Panc1 (cell line): ENCODE measurements around the gene PRPF31. TPM values are rescaled to one million over a fixed set of nuclear protein-coding genes. Genes with fewer than 3 reads are reported as not detected.

ENCODE experiments used
- ATAC-seq: fragments of 200-7000 bp; cut with Tn5 transposase; 2 replicates; pipeline ENCODE4 v1.9.1; 2020; ENCODE audit warnings: mild to moderate bottlenecking, moderate library complexity
- BruUV-seq: library from RNA; stranded (reverse); fragments of 400-500 nt; replicated peaks from 2 replicates; lab custom pipeline; 2021; lab: Mats Ljungman, UMichigan
- CTCF ChIA-PET: fragments of 300-600 bp; sonication (Branson Sonifier 250); formaldehyde crosslinking; loops from one replicate; lab custom pipeline; 2022; ENCODE audit warnings: antibody characterized with exemption; lab: Charles Lee
- POLR2A ChIA-PET: fragments of 300-600 bp; sonication (Branson Sonifier 250); formaldehyde crosslinking; loops from one replicate; lab custom pipeline; 2022; ENCODE audit warnings: antibody characterized with exemption; lab: Charles Lee
- DNase-seq: peaks from one replicate; pipeline ENCODE4 v3.0.0-alpha.2; 2010; ENCODE audit warnings: low read depth, low spot score
- H3K27ac ChIP-seq: 2 replicates; pipeline ENCODE4 v1.5.1; 2011; ENCODE audit warnings: mild to moderate bottlenecking, low read length, inconsistent platforms
- H3K27me3 ChIP-seq: fragments of 200-500 bp; sonication (Bioruptor generic); 2 replicates; pipeline ENCODE4 v1.6.0; 2014; ENCODE audit warnings: low read length, inconsistent platforms; ENCODE audit not compliant: control insufficient read depth, insufficient read depth
- H3K36me3 ChIP-seq: fragments of 200-500 bp; sonication (Bioruptor generic); 2 replicates; pipeline ENCODE4 v1.5.1; 2014; ENCODE audit warnings: inconsistent platforms, mild to moderate bottlenecking, low read length, moderate library complexity; ENCODE audit not compliant: control insufficient read depth, insufficient read depth
- H3K4me1 ChIP-seq: 2 replicates; pipeline ENCODE4 v1.5.1; 2011; ENCODE audit warnings: inconsistent platforms, mild to moderate bottlenecking, low read length, moderate library complexity; ENCODE audit not compliant: control insufficient read depth, insufficient read depth
- H3K4me3 ChIP-seq, 2 experiments: 2 replicates each; pipeline ENCODE4 v1.5.1; 2011 to 2012; ENCODE audit warnings: low read depth in 2 of 2, low read length in 2 of 2, mild to moderate bottlenecking in 2 of 2, inconsistent platforms in 1 of 2, moderate library complexity in 1 of 2
- H3K9me3 ChIP-seq: fragments of 200-500 bp; sonication (Bioruptor generic); 2 replicates; pipeline ENCODE4 v1.5.1; 2014; ENCODE audit warnings: low read depth, mild to moderate bottlenecking, inconsistent platforms, low read length, moderate library complexity; ENCODE audit not compliant: control insufficient read depth, insufficient read depth
- CTCF ChIP-seq: fragments of 450-650 bp; IDR thresholded peaks from 2 replicates; pipeline ENCODE4 v1.5.1; 2017; ENCODE audit warnings: mild to moderate bottlenecking
- POLR2AphosphoS5 ChIP-seq: IDR thresholded peaks from 2 replicates; pipeline ENCODE4 v1.6.1; 2012; ENCODE audit warnings: mild to moderate bottlenecking, low read depth, low read length, moderate library complexity
- REST ChIP-seq, 2 experiments: IDR thresholded peaks; 2 replicates each; pipeline ENCODE4 v1.6.1; 2011 to 2012; ENCODE audit warnings: low read depth in 2 of 2, control low read depth in 1 of 2, low read length in 1 of 2, mild to moderate bottlenecking in 1 of 2, moderate library complexity in 1 of 2; ENCODE audit not compliant: insufficient read depth in 1 of 2
- SIN3A ChIP-seq: IDR thresholded peaks from 2 replicates; pipeline ENCODE4 v1.6.1; 2012; ENCODE audit warnings: low read depth, mild to moderate bottlenecking, low read length, moderate library complexity, borderline replicate concordance; ENCODE audit not compliant: insufficient read depth
- TCF7L2 ChIP-seq: IDR thresholded peaks from 2 replicates; pipeline ENCODE4 v1.6.1; 2011; ENCODE audit warnings: mild to moderate bottlenecking, low read depth, low read length, inconsistent platforms
- in situ Hi-C: cut with HindIII; loops from 2 replicates; pipeline ENCODE4 v1.10.0; 2016; ENCODE audit warnings: low sequenced_read_pairs, low pct_unique_long_range_greater_than_20kb
- intact Hi-C: fragments of 100-400 bp; cut with micrococcal nuclease; formaldehyde crosslinking; loops from one replicate; pipeline ENCODE4 v1.10.0; 2022; ENCODE audit not compliant: unreplicated experiment
- total RNA-seq: library from RNA; stranded (reverse); gene quantifications from one replicate; pipeline ENCODE4 v1.2.1, GENCODE V29; 2021; ENCODE audit not compliant: unreplicated experiment

The PRPF31 gene
- total RNA-seq, 1 experiment from 2014 or later = 117 TPM

DNA sequence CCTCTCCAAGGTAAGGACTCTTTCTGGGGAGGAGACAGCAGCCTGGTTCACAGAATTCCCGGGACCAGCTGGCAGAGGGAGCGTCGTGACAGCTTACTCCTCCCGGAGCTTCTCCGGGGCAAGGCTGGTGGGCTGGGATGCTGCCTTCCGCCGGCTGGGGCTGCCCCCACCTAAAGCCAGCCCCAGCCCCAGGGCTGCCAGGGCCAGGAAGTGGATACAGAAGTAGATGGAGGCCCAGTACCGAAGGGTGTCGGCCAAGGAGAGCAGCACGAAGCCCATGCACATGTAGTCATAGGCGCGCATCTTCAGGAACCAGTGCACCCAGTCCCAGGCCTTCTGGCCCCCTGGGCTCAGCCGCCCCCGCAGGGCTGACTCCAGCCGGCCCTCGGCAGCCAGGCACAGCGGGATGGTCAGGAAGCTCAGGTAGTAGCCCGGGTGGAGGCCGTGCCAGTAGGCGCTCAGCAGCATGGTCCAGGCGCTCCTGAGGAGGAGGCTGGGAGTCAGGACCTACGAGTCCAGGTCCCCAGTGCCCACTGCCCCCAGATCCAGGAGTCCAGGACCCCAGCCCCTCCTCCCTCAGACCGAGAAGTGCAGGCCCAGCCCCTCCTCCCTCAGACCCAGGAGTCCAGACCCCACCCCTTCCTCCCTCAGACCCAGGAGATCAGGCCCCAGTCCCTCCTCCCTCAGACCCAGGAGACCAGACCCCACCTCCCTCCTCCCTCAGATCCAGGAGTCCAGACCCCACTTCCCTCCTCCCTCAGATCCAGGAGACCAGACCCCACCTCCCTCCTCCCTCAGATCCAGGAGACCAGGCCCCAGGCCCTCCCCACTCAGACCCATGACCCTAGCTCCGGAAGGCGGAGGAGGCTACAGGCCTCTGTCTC is 58.6 kb downstream of the PRPF31 start:
- H3K9me3 ChIP-seq = no peaks in the 10 kb centered on the region
- DNase-seq (no peak), ATAC-seq (peak; percentile 33)
- H3K27ac ChIP-seq = no peak overlapping the region
- H3K27me3 ChIP-seq = no peaks in the 10 kb centered on the region
- in situ Hi-C loops = no loop called here
- CTCF ChIA-PET = no interaction called here
- POLR2A ChIA-PET = interaction anchor here (0.6 to 1.4 kb wide), 3 partner anchors 15 to 37 kb away, joined by 3 read pairs; partner anchors contain the start of gene MBOAT7
- BruUV-seq = no TSS peak
- no peak overlapping the region for H3K4me3 ChIP-seq
- peaks cover 9% of the 10 kb centered on the region for H3K4me1 ChIP-seq
- no peak for TF ChIP-seq SIN3A
- no peak for TF ChIP-seq TCF7L2
- peak; percentile 26; the same call in 1 of the 2 replicates for TF ChIP-seq POLR2AphosphoS5
- TF ChIP-seq REST (IDR thresholded peaks at IDR 0.05; ENCODE audit: insufficient read depth in 1 of 2, low read depth in 2 of 2, low read length in 1 of 2) = no peak
- no peak for TF ChIP-seq CTCF
- H3K36me3 ChIP-seq = no peaks in the 10 kb centered on the region
- intact Hi-C loops = no loop called here

DNA sequence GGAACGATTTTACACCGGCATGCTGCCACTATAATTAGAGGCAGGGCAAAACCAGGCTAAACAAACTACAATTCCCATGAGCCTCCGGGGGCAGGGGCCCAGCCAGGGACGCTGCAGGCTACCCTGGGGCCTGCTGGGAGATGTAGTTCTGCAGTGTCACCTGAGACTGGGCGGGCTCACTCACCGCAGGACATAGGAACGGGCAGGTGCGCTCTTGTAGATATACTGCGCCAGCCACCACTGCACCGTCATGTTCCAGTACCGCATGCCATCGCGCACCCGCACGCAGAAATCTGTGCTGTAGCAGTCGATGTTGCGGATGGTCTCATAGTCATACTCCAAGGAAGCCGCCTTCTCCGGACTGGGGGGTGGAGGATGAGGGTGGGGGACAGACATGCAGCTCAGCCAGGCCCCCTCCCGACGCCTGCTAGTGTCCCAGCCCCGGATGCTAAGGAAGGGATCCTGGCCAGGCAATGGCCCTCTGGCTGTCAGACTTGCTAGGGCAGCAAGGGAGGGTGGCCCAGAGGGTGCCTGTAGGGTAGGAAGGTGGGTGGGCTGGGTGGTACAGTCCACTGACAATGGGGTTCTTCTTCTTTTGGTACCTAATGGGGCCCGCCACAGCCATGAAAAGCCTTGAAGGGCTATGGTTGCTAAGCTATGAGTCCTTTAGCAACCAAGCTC is 63.2 kb downstream of the PRPF31 start:
- ATAC-seq (peak; percentile 82), DNase-seq (no peak)
- intact Hi-C loops = no loop called here
- Histone ChIP-seq H3K4me3 (no peak overlapping the region), H3K9me3 (no peaks in the 10 kb centered on the region), H3K36me3 (no peaks in the 10 kb centered on the region; the same call in 1 of the 2 replicates), H3K27ac (no peak overlapping the region), H3K4me1 (no peaks in the 10 kb centered on the region), H3K27me3 (no peaks in the 10 kb centered on the region)
- CTCF ChIA-PET = interaction anchor here (1.5 kb wide), 1 partner anchor 11 kb away, joined by 6 read pairs; the partner anchor contains the start of gene MBOAT7
- TSS peak; percentile 53 for BruUV-seq
- TF ChIP-seq POLR2AphosphoS5 = peak; percentile 48
- TF ChIP-seq CTCF = no peak
- POLR2A ChIA-PET = no interaction called here
- in situ Hi-C loops = no loop called here
